Heart left ventricle (tissue), 13 donors: Measurements from ENCODE around the gene NXT2.

ENCODE experiments used
- POLR2A ChIP-seq, 2 donors: fragments of 450-650 bp; IDR thresholded peaks; one replicate each; pipeline ENCODE4 v1.6.1; 2017; ENCODE audit warnings: antibody characterized with exemption in 2 of 2, mild to moderate bottlenecking in 2 of 2, moderate library complexity in 2 of 2
- TF ChIP-seq, protein P1 (sequence below), 12 donors: fragments of 200-600 bp; sonication (generic) in 4 of 12; IDR thresholded peaks; one replicate each; pipeline versions ENCODE4 v1.5.0 to v1.8.0; 2018 to 2022; ENCODE audit warnings: antibody characterized with exemption in 12 of 12, mild to moderate bottlenecking in 5 of 12
- donor health status: ischemic (EF 13 %, LVEDD 7.1; RV severe dilation, severe dysfunction).
- donor health status: DM: no; HTN: yes; CAD: no.
- donor health status: DM: no; HTN: no; CAD: no.
- donor health status: ischemic (EF 25% LVEDD 6.9; RV normal size, moderate dysfunction).
- donor health status: ischemic (EF 25% LVEDD 5.7; RV mildly dilated, moderate dysfunction).
- donor health status: ischemic (EF 35%, LVEDD 5.7; RV mildly dilated, moderate dysfunction).
- donor health status: nonischemic (EF 11% LVEDD 7.7; RV severe dilation, severe dysfunction).
- donor health status: DM: yes; HTN: yes; CAD: no.
- donor health status: PGD.
- donor health status: ischemic (EF 29% LVEDD 5.4; RV normal size, mild dysfunction).
- donor health status: nonischemic (EF 23%, LVEDD 6.1; RV moderate dilation, normal function).

DNA sequence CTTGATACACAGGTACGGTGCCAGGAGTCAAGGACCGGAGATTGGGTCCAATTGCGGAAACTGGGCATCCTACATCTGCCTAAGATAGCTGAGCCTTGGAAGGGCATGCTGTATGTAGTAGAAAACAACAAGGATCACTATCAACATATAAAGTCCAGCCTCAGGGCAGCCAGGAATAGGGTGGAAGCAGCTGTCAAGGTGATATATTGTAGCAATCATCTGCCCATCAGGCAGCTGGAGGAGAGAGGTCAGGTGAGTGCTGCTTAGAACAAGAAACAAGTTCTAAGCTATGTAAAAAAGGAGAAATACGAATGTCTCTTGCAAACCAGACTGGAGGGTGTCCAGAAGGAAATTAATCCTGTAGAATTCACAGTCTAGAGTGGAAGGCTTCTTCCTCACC, 53.5 kb downstream of the NXT2 start:
- TF ChIP-seq, protein P1, sequence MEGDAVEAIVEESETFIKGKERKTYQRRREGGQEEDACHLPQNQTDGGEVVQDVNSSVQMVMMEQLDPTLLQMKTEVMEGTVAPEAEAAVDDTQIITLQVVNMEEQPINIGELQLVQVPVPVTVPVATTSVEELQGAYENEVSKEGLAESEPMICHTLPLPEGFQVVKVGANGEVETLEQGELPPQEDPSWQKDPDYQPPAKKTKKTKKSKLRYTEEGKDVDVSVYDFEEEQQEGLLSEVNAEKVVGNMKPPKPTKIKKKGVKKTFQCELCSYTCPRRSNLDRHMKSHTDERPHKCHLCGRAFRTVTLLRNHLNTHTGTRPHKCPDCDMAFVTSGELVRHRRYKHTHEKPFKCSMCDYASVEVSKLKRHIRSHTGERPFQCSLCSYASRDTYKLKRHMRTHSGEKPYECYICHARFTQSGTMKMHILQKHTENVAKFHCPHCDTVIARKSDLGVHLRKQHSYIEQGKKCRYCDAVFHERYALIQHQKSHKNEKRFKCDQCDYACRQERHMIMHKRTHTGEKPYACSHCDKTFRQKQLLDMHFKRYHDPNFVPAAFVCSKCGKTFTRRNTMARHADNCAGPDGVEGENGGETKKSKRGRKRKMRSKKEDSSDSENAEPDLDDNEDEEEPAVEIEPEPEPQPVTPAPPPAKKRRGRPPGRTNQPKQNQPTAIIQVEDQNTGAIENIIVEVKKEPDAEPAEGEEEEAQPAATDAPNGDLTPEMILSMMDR (IDR thresholded peaks at IDR 0.05) = no peak
- no peak for TF ChIP-seq POLR2A (IDR thresholded peaks at IDR 0.05)
